HG03139 (cell line): ENCODE measurements around the gene DUS4L.
"Not testable (repeated sequence)": the region's sequence is repeated elsewhere in the genome, so short reads cannot be mapped to it uniquely, and the experiment has no call there.

ENCODE experiments used
- ATAC-seq: cut with Tn5 transposase; IDR thresholded peaks from one replicate; pipeline ENCODE4 v1.9.1; 2021; ENCODE audit not compliant: unreplicated experiment

The DUS4L gene, protein sequence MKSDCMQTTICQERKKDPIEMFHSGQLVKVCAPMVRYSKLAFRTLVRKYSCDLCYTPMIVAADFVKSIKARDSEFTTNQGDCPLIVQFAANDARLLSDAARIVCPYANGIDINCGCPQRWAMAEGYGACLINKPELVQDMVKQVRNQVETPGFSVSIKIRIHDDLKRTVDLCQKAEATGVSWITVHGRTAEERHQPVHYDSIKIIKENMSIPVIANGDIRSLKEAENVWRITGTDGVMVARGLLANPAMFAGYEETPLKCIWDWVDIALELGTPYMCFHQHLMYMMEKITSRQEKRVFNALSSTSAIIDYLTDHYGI

GRCh38 chr7:107563775-107564552 lies at the start of gene DUS4L, which contains the start of gene COG5:
DUS4L (plus strand) TSS chr7:107563971; CDS start chr7:107567071, 3,100 bp downstream.
COG5 (minus strand) TSS chr7:107563920; CDS start chr7:107563896, 24 bp downstream.
- ATAC-seq, result peak; percentile 93

GRCh38 chr7:107526672-107527071 lies 37.1 kb upstream of the DUS4L start:
- no peak for ATAC-seq

GRCh38 chr7:107527196-107527595 lies 36.6 kb upstream of the DUS4L start:
- no peak for ATAC-seq

DNA sequence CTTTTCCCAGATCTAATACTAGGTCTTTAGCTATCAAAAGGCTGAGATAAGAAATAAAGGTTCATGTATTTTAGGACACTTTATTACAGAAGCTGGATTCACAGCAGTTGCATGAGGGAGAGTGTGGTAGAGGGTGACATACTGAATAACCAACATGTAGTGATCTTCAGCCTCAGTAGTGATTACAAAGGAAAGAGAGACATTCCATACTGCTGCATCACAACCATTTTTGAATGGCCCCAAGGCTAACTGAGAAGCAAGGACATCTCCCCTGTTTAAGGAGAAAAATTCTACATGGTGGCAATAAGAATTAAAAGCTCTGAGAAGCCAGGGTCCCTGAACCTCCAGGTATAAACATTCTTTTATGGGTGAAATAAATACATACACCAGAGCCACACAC lies 35.3 kb upstream of the DUS4L start:
- ATAC-seq, result no peak

DNA sequence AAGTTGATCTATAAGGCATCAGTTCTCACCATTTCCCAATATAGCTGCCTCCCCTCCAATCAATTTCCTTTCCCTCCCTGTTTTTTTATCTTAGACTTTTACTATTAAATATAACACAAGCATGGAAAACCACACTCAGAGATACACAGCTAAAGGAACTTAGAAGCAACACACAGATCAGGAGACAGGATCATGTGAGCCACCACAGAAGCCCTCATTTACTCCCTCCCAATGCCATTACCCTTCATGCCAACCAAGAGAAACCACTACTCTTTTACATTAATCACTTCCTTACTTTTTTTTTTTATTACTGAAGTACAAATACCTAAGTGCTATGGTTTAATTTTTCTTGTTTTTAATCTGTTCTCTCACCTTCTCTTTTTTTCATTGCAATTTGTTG lies 33.0 kb upstream of the DUS4L start:
- no peak for ATAC-seq

GRCh38 chr7:107534139-107534538 lies 29.6 kb upstream of the DUS4L start:
- ATAC-seq, result no peak

- ATAC-seq, result not testable (repeated sequence)
Observed at GRCh38 chr7:107537228-107537627, 26.5 kb upstream of the DUS4L start.

GRCh38 chr7:107538001-107538400 lies 25.8 kb upstream of the DUS4L start:
- no peak for ATAC-seq

GRCh38 chr7:107543338-107543993 lies 20.3 kb upstream of the DUS4L start:
- ATAC-seq, result no peak

- ATAC-seq, result no peak
Observed at GRCh38 chr7:107544848-107545591, 18.8 kb upstream of the DUS4L start.

GRCh38 chr7:107551936-107552335 lies 11.8 kb upstream of the DUS4L start:
- ATAC-seq, result no peak

GRCh38 chr7:107555893-107556292 lies 7.9 kb upstream of the DUS4L start:
- no peak for ATAC-seq

DNA sequence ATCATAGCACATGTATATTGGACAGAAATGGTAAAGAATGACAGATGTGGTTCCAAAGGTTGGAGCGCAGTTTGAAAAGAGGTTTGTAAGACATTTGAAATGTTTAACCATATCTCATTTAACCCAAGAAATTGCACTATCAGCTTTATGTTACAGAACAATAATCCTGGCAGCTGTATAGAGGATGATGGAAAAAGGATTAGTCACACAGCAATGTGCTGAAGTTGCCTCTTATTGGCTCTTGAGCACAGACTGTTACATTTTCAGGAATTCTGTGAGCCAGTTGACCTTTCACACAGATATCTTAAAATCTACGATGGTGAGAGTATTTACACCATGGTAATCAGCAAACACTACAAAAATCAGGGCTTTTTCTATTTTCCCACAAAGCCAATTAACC lies 3.9 kb upstream of the DUS4L start:
- ATAC-seq, result no peak

DNA sequence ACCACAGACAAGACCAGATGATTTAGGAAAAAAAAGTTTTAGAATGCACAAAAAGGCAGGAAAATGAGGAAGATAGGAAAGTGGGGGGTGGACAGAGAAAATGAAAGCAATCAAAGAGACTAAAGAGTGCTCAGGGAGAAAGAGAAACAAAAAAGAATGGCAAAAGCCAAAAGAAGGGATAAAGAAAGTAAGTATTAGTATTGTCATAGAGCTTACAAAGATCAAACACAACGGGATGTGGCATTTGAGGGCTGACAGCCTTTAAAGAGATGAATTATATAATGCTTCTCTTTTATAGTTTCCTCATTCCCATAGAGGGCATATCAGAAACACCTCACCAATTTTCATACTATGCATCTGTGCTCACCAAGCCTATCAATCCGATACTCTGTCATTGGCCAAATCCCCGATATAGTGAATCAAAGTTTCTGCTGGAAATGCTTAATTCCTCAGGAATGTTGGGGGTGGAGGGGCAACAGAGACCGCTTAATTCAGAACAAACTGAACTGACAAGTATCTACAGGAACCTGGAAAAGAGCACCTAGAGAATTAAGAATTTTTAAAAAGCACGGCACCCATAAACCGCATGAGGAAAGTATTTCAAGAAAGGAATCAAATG lies 2.8 kb upstream of the DUS4L start:
- no peak for ATAC-seq

GRCh38 chr7:107563081-107563774 lies 543 bp upstream of the DUS4L start:
- peak; percentile 56 for ATAC-seq

- no peak for ATAC-seq
Observed at GRCh38 chr7:107564553-107565298, 955 bp downstream of the DUS4L start.

DNA sequence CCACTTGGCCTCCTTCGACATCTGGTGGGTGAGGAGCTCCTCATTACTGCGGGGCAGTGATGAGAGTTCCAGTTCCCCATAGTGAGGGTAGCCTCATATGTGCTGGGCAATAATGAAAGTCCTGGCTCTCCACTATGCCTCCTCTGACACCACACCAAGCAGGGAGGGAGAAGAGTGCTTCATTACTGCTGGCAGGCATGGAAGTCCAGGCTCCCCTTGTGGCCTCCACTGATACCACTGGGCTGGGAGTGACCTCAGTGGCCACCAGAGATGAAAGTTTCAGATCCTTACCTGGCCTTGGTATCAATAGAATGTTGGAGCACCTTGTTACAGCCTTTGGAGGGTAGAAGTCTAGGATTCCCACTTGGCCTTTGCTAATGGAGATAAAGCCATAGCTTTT lies 6.5 kb downstream of the DUS4L start:
- ATAC-seq, result no peak

GRCh38 chr7:107573537-107573936 lies 9.8 kb downstream of the DUS4L start:
- ATAC-seq, result no peak

DNA sequence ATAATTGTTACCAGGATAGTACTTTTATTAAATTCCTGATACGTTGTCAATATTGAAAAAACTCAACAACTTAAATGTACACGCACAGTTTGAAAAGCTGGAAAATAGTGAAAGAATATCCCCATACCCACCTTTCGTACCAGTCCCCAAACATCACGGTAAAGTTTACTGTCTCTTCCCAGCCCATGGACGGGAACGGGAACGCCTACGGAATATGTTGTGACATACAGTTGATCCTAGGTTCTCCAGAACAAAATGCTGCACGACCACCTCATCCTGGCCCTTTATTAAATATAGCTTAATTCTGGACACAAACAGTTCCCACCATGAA lies 15.7 kb downstream of the DUS4L start:
- ATAC-seq, result no peak
